ENCODE results near the gene BCAS3. TPM values are rescaled to one million over a fixed set of nuclear protein-coding genes. Genes with fewer than 3 reads are reported as not detected.

Gene BCAS3
- total and polyA plus RNA-seq, 2 donors (not counting 1 experiment from before 2014, with no cell fraction given) = 13.9 to 73.4 TPM

- H3K27ac Mint-ChIP-seq = no peak overlapping the region
- ChIA-PET POLR2A (no interaction called here), CTCF (no interaction called here)
- no peak overlapping the region for H3K4me2 ChIP-seq (replicated peaks; ENCODE audit: low read depth, low read length, poor library complexity, severe bottlenecking)
- no peaks in the 10 kb centered on the region for H4K20me1 ChIP-seq (ENCODE audit: control insufficient read depth, insufficient read depth, low read length, poor library complexity, severe bottlenecking)
- H3K4me3 Mint-ChIP-seq = no peak overlapping the region
- H3K79me2 ChIP-seq (ENCODE audit: control insufficient read depth, insufficient read depth, low read length) = no peaks in the 10 kb centered on the region
- no peak overlapping the region for H3K4me3 ChIP-seq (ENCODE audit: control extremely low read depth in 1 of 5, extremely low read depth in 1 of 5, insufficient read depth in 1 of 5, low read depth in 2 of 5, low read length in 4 of 5)
- ATAC-seq (ENCODE audit: low read depth) = no peak
- no peak overlapping the region for H3K9ac ChIP-seq (ENCODE audit: low read length)
- no peak for DNase-seq
- 93% methylated on average over 13 of the region's 13 CpGs for WGBS (ENCODE audit: insufficient coverage)
- H3K27ac ChIP-seq (ENCODE audit: low read length in 2 of 2) = no peak overlapping the region
- H3K27me3 Mint-ChIP-seq = peaks cover 8% of the 10 kb centered on the region
- no peaks in the 10 kb centered on the region for H3K9me3 ChIP-seq (ENCODE audit: control extremely low read depth in 1 of 3, control insufficient read depth in 2 of 3, insufficient read depth in 1 of 3, low read length in 2 of 3)
- H3K4me1 ChIP-seq (ENCODE audit: control insufficient read depth in 2 of 2, insufficient read depth in 2 of 2, low read length in 2 of 2) = peaks cover 2 to 4% of the 10 kb centered on the region in 2 donors
- intact Hi-C loops (cut with micrococcal nuclease) = no loop called here
- H3K36me3 ChIP-seq (replicated peaks in 1 of 2; ENCODE audit: control extremely low read depth in 1 of 2, control insufficient read depth in 1 of 2, extremely low read depth in 1 of 2, insufficient read depth in 2 of 2, low read length in 1 of 2) = no peaks in the 10 kb centered on the region
- TF ChIP-seq EZH2 (IDR thresholded peaks at IDR 0.05; ENCODE audit: borderline replicate concordance, insufficient read depth, low read depth, low read length, poor library complexity, severe bottlenecking) (no peak), CTCF (IDR thresholded peaks at IDR 0.05) (no peak)
- no peak overlapping the region for H2AFZ ChIP-seq (ENCODE audit: insufficient read depth, low read depth, low read length, poor library complexity, severe bottlenecking)
- H3K9me3 Mint-ChIP-seq (ENCODE audit: insufficient read depth) = no peaks in the 10 kb centered on the region
- peaks cover 3% of the 10 kb centered on the region for H3K4me1 Mint-ChIP-seq
- peaks cover 0 to 5% (median 0%) of the 10 kb centered on the region in 4 experiments for H3K27me3 ChIP-seq (replicated peaks in 1 of 4; ENCODE audit: control extremely low read depth in 1 of 4, control insufficient read depth in 3 of 4, insufficient read depth in 4 of 4, low read length in 3 of 4)
These were observed 707.3 kb downstream of the BCAS3 start for GRCh38 chr17:61384692-61385576.

GRCh38 chr17:61385577-61386236 is 708.1 kb downstream of the BCAS3 start:
- peaks cover 0 to 10% (median 0%) of the 10 kb centered on the region in 4 experiments for H3K27me3 ChIP-seq (replicated peaks in 1 of 4; ENCODE audit: control extremely low read depth in 1 of 4, control insufficient read depth in 3 of 4, insufficient read depth in 4 of 4, low read length in 3 of 4)
- no peak overlapping the region for H3K4me3 ChIP-seq (ENCODE audit: control extremely low read depth in 1 of 5, extremely low read depth in 1 of 5, insufficient read depth in 1 of 5, low read depth in 2 of 5, low read length in 4 of 5)
- Mint-ChIP-seq H3K27ac (no peak overlapping the region), H3K4me1 (peaks cover 5% of the 10 kb centered on the region), H3K4me3 (no peak overlapping the region), H3K9me3 (ENCODE audit: insufficient read depth) (no peaks in the 10 kb centered on the region), H3K27me3 (peaks cover 11% of the 10 kb centered on the region)
- DNase-seq (no peak), ATAC-seq (ENCODE audit: low read depth) (no peak)
- no peaks in the 10 kb centered on the region for H3K79me2 ChIP-seq (ENCODE audit: control insufficient read depth, insufficient read depth, low read length)
- 95% methylated on average over 13 of the region's 15 CpGs for WGBS (ENCODE audit: insufficient coverage)
- H3K36me3 ChIP-seq (replicated peaks in 1 of 2; ENCODE audit: control extremely low read depth in 1 of 2, control insufficient read depth in 1 of 2, extremely low read depth in 1 of 2, insufficient read depth in 2 of 2, low read length in 1 of 2) = no peaks in the 10 kb centered on the region
- CTCF ChIA-PET = no interaction called here
- TF ChIP-seq EZH2 (IDR thresholded peaks at IDR 0.05; ENCODE audit: borderline replicate concordance, insufficient read depth, low read depth, low read length, poor library complexity, severe bottlenecking) (no peak), CTCF (IDR thresholded peaks at IDR 0.05) (no peak)
- H4K20me1 ChIP-seq (ENCODE audit: control insufficient read depth, insufficient read depth, low read length, poor library complexity, severe bottlenecking) = no peaks in the 10 kb centered on the region
- no peak overlapping the region for H2AFZ ChIP-seq (ENCODE audit: insufficient read depth, low read depth, low read length, poor library complexity, severe bottlenecking)
- intact Hi-C loops (cut with micrococcal nuclease) = no loop called here
- H3K4me2 ChIP-seq (replicated peaks; ENCODE audit: low read depth, low read length, poor library complexity, severe bottlenecking) = no peak overlapping the region
- H3K27ac ChIP-seq (ENCODE audit: low read length in 2 of 2) = no peak overlapping the region
- no peak overlapping the region for H3K9ac ChIP-seq (ENCODE audit: low read length)
- POLR2A ChIA-PET = no interaction called here
- H3K9me3 ChIP-seq (ENCODE audit: control extremely low read depth in 1 of 3, control insufficient read depth in 2 of 3, insufficient read depth in 1 of 3, low read length in 2 of 3) = no peaks in the 10 kb centered on the region
- H3K4me1 ChIP-seq (ENCODE audit: control insufficient read depth in 2 of 2, insufficient read depth in 2 of 2, low read length in 2 of 2) = peaks cover 3 to 4% of the 10 kb centered on the region in 2 donors
